ENCODE results near the gene POFUT2.

The POFUT2 gene

GRCh38 chr21:45322231-45322959 lies 34.7 kb upstream of the POFUT2 start:
- TF ChIP-seq GATA2 (IDR thresholded peaks at IDR 0.05; ENCODE audit: low read depth, low read length) (no peak), GATA3 (IDR thresholded peaks at IDR 0.05; ENCODE audit: low read depth, low read length) (no peak)

- TF ChIP-seq GATA3 (IDR thresholded peaks at IDR 0.05; ENCODE audit: low read depth, low read length) = no peak
- no peak for TF ChIP-seq GATA2 (IDR thresholded peaks at IDR 0.05; ENCODE audit: low read depth, low read length)
Observed at GRCh38 chr21:45320261-45321025, 32.7 kb upstream of the POFUT2 start.

- TF ChIP-seq GATA3 (IDR thresholded peaks at IDR 0.05; ENCODE audit: low read depth, low read length) (no peak), GATA2 (IDR thresholded peaks at IDR 0.05; ENCODE audit: low read depth, low read length) (no peak)
Observed at GRCh38 chr21:45319461-45320211, 31.9 kb upstream of the POFUT2 start.

GRCh38 chr21:45318556-45319404 lies 31.1 kb upstream of the POFUT2 start:
- TF ChIP-seq GATA2 (IDR thresholded peaks at IDR 0.05; ENCODE audit: low read depth, low read length) (no peak), GATA3 (IDR thresholded peaks at IDR 0.05; ENCODE audit: low read depth, low read length) (no peak)

GRCh38 chr21:45318146-45318555 lies 30.5 kb upstream of the POFUT2 start:
- TF ChIP-seq GATA3 (IDR thresholded peaks at IDR 0.05; ENCODE audit: low read depth, low read length) (no peak), GATA2 (IDR thresholded peaks at IDR 0.05; ENCODE audit: low read depth, low read length) (no peak)

- TF ChIP-seq GATA2 (IDR thresholded peaks at IDR 0.05; ENCODE audit: low read depth, low read length) = no peak
- no peak for TF ChIP-seq GATA3 (IDR thresholded peaks at IDR 0.05; ENCODE audit: low read depth, low read length)
Observed at GRCh38 chr21:45317398-45318145, 29.9 kb upstream of the POFUT2 start.

GRCh38 chr21:45316871-45317397 lies 29.2 kb upstream of the POFUT2 start:
- TF ChIP-seq GATA2 (IDR thresholded peaks at IDR 0.05; ENCODE audit: low read depth, low read length) = no peak
- TF ChIP-seq GATA3 (IDR thresholded peaks at IDR 0.05; ENCODE audit: low read depth, low read length) = no peak

GRCh38 chr21:45313682-45314081 lies 26.0 kb upstream of the POFUT2 start:
- TF ChIP-seq GATA2 (IDR thresholded peaks at IDR 0.05; ENCODE audit: low read depth, low read length) = no peak
- no peak for TF ChIP-seq GATA3 (IDR thresholded peaks at IDR 0.05; ENCODE audit: low read depth, low read length)

GRCh38 chr21:45313015-45313414 lies 25.3 kb upstream of the POFUT2 start:
- no peak for TF ChIP-seq GATA2 (IDR thresholded peaks at IDR 0.05; ENCODE audit: low read depth, low read length)
- TF ChIP-seq GATA3 (IDR thresholded peaks at IDR 0.05; ENCODE audit: low read depth, low read length) = no peak

GRCh38 chr21:45312296-45312695 lies 24.6 kb upstream of the POFUT2 start:
- TF ChIP-seq GATA3 (IDR thresholded peaks at IDR 0.05; ENCODE audit: low read depth, low read length) = no peak
- TF ChIP-seq GATA2 (IDR thresholded peaks at IDR 0.05; ENCODE audit: low read depth, low read length) = no peak

- no peak for TF ChIP-seq GATA2 (IDR thresholded peaks at IDR 0.05; ENCODE audit: low read depth, low read length)
- TF ChIP-seq GATA3 (IDR thresholded peaks at IDR 0.05; ENCODE audit: low read depth, low read length) = no peak
Observed at GRCh38 chr21:45310459-45310858, 22.8 kb upstream of the POFUT2 start.

- TF ChIP-seq GATA2 (IDR thresholded peaks at IDR 0.05; ENCODE audit: low read depth, low read length) = no peak
- TF ChIP-seq GATA3 (IDR thresholded peaks at IDR 0.05; ENCODE audit: low read depth, low read length) = no peak
Observed at GRCh38 chr21:45309987-45310381, 22.3 kb upstream of the POFUT2 start.
